Muscle of back (tissue), 11 donors: ENCODE results near the gene SCARF2. TPM values are rescaled to one million over a fixed set of nuclear protein-coding genes. Genes with fewer than 3 reads are reported as not detected.
"Not testable (repeated sequence)": the region's sequence is repeated elsewhere in the genome, so short reads cannot be mapped to it uniquely, and the experiment has no call there.

ENCODE experiments used
- DNase-seq, 3 donors: peaks; one replicate each; pipeline versions ENCODE4 v3.0.0 to v3.0.0-alpha.2; 2013
- polyA plus RNA-seq, 10 donors: library from polyadenylated mRNA; unstranded; fragments of 120-200 nt; gene quantifications; one replicate each; pipeline ENCODE4 v1.2.1, GENCODE V29; 2013; ENCODE audit not compliant: insufficient read length in 10 of 10

Gene SCARF2
- polyA plus RNA-seq, 10 donors = 9.5 to 21.0 (median 14.5) TPM

GRCh38 chr22:20429254-20430100, 8.1 kb downstream of the SCARF2 start:
- DNase-seq = peak in 1 of 3 donors; percentile 27

GRCh38 chr22:20428496-20429253, 8.9 kb downstream of the SCARF2 start:
- DNase-seq = no peak

DNA sequence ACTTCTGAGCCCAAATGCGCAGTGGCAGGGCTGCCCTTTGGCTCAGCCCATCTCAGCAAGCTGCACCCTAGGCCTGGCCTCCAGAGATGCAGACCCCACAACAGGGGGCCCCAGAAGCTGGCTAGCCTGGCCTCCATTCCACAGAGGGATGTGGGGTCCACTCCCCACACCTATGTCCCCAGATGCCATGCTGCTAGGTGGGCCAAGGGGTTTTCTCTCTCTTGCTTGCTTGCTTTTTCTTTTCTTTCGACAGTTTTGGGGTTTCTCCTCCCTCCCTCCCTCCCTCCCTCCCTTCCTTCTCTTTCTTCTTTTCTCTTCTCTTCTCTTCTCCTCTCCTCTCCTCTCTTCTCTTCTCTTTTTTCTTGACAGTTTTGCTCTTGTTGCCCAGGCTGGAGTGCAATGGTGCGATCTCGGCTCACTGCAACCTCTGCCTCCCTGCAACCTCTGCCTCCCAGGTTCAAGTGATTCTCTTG, 9.6 kb downstream of the SCARF2 start:
- DNase-seq = no peak

GRCh38 chr22:20427104-20427944, 10.3 kb downstream of the SCARF2 start:
- peak in 1 of 3 donors; percentile 11 for DNase-seq

GRCh38 chr22:20426259-20426615, 11.4 kb downstream of the SCARF2 start:
- DNase-seq = peak in 1 of 3 donors; percentile 21

DNA sequence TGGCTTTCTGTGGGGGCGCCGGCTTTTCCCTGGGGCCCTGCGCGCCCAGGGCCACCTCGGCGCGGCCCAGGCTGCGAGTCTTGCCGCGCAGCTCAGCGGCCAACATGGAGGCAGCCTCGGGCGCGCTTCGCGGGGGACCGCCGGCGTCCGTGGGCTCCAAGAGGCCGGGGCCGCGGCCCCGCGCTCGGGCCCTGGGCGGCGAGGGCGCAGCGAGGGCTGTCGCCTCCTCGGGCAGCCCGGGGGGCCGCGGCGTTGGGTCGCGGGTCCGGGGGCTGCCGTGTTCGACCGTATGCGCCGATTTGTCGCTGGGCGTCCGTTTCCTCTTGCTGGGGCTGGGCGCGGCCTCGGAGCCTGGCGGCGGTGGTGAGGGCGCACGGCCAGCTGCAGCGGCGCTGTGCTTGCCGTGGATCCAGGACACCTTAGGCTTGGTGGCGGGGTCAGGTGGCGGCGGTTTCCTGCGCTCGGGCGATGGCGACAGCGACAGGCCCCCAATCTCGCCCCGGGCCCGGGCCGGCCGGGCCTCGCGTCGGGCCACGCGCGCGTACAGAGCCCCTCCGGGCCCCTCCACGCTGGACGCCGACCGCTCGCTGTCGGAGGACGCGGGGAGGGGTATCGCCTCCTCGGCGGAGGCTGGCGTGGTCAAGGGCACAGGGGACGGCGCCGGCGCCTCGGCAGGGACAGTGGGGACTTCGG, 11.9 kb downstream of the SCARF2 start:
- peak in 1 of 3 donors; percentile 11 for DNase-seq

DNA sequence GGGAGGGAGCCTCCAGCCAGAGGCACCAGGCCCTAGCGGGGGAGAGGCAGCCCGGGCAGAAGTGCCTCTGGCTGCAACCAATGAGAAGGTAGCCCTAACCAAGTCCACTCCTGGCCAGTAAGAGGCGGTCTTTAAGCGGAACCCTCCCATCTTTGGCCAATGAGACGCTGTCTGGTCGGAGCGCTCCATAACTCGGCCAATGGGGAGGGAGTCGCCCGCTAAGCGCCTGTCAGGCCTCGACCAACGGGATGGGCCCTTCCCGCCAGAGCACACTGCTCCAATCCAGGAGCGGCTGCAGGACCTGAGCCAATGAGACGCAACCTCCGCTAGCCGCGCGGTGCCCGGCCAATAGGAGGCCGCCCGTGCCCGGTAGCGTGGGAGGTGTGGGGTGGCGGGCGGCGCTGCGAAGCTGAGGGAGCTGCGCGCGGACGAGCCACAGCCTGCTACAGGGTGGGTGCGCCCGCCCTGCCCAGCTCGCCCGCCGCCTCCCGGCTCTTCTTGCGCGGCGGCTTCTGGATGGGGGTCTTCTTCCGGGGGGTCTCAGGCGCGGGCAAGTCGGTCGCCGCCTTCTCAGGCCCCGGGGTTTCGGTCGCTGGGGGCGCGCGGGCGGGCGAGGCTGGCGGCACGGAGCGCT, 12.6 kb downstream of the SCARF2 start:
- DNase-seq = peak in 2 of 3 donors; percentile 66 to 79

DNA sequence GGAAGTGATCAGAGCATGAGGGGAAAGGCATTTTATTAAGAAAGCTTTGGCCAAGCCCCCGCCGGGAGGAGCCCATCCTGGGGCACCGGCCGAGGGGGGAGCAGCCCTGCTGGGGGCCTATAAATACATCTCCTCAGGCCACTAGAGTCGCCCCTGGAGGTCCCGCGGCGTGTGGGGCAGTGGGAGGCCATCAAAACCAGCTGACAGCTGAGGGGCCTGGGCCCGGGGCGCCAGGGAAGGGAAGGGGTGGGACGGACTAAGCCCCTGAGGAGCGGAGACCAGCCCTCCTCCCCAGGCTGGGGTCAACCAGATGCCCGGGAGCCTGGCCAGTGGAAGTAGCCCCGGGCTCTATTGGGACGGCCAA, 13.1 kb downstream of the SCARF2 start:
- DNase-seq = no peak

- peak in 1 of 3 donors; percentile 76 for DNase-seq
These were observed 13.6 kb downstream of the SCARF2 start for GRCh38 chr22:20423906-20424551.

- peak in 2 of 3 donors; percentile 61 to 62 for DNase-seq
These were observed 14.4 kb downstream of the SCARF2 start for GRCh38 chr22:20423008-20423905.

DNA sequence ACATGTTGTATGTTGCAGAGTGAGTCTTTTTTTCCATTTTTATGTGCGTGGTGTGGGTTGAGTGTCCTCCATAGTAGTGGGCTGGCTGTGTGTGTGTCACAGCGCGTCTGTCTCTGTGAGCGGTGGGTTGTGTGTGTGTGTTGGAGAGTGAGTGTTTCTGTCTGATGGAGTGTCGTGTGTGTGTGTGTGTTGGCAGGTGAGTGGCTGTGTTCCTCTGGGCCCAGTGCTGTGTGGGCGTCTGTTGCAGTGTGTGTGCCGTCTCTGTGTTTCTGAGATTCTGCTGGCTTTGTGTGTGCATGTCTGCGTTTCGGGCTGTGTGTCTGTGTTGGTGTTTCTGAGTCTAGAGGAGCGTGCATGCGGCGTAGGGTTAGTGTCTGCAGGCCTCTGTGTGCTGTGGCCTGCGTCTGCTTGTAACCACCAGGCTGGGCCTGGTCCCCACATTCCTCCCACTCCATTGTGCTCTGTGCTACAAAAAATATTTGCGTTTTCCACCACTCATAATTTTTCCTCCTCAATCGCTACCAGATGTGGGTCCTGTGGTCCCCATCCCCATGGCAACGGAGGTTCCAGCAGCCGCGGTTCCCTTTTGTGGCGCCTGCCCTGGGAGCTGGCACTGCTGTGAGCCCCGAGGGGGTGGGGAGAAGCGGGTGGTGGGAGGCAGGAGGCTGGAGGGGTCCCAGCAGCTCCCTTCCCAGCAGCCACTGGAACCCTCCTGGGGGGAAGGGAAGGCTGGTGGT, 15.2 kb downstream of the SCARF2 start:
- peak; percentile 76 to 91 (median 82) for DNase-seq

DNA sequence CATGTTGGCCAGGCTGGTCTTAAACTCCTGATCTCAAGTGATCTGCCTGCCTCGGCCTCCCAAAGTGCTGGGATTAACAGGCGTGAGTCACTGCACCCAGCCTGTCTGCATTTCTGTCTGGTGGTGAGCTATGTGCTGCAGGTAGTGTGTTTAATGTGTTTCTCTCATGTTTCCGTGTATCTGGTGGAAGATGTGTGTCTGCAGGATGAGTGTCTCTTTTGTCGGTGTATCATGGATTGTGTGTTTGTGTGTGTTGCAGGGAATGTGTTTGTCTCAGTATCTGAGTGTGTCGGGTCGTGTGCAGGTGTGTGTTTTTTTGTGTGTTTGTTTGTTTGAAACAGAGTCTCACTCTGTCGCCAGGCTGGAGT, 16.1 kb downstream of the SCARF2 start:
- no peak for DNase-seq

- DNase-seq = no peak
These were observed 17.3 kb downstream of the SCARF2 start for GRCh38 chr22:20420157-20420842.

GRCh38 chr22:20419664-20419951, 18.0 kb downstream of the SCARF2 start:
- no peak for DNase-seq

GRCh38 chr22:20418211-20418788, 19.3 kb downstream of the SCARF2 start:
- DNase-seq = peak; percentile 78 to 93 (median 87)

- DNase-seq = not testable (repeated sequence)
These were observed 21.9 kb downstream of the SCARF2 start for GRCh38 chr22:20415699-20416098.

GRCh38 chr22:20415241-20415640, 22.4 kb downstream of the SCARF2 start:
- not testable (repeated sequence) for DNase-seq

DNA sequence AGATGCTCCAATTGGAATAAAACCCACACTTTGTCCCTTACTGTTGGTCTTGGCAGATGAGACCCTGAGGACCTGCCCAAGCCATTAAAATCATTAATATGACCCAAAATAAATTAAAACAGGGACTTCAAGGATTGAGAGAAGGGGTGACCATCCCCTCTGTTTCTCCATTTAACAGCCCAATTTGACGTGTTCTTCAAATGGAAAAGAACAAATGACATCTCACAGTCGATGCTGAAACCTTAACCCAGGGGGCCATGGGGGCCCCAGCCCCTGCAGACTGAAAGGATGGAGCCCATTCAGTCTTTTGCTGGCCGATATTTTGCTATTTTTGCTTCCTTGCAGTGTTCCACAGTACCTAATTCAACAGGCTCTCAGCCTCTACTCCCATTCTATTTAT, 23.2 kb downstream of the SCARF2 start:
- DNase-seq = no peak
